GM12872 (cell line): ENCODE results near the gene CFAP43.

Experiments used
- CTCF ChIP-seq: IDR thresholded peaks from 3 replicates; pipeline ENCODE4 v1.5.1; 2011; ENCODE audit warnings: low read depth, mild to moderate bottlenecking, low read length, moderate library complexity; ENCODE audit not compliant: insufficient read depth

The CFAP43 gene

GRCh38 chr10:104255311-104255981, 23.3 kb upstream of the CFAP43 start:
- TF ChIP-seq CTCF = no peak

GRCh38 chr10:104254493-104255310, 22.5 kb upstream of the CFAP43 start, which contains the start of gene GSTO1:
GSTO1 (plus strand) TSS chr10:104254892; CDS start chr10:104254929, 37 bp downstream.
- TF ChIP-seq CTCF = no peak

GRCh38 chr10:104253606-104254410, 21.6 kb upstream of the CFAP43 start:
- TF ChIP-seq CTCF = no peak

GRCh38 chr10:104253106-104253505, 20.9 kb upstream of the CFAP43 start:
- TF ChIP-seq CTCF = no peak

GRCh38 chr10:104252368-104252767, 20.2 kb upstream of the CFAP43 start:
- no peak for TF ChIP-seq CTCF

GRCh38 chr10:104251443-104251842, 19.3 kb upstream of the CFAP43 start:
- no peak for TF ChIP-seq CTCF

- no peak for TF ChIP-seq CTCF
Observed at GRCh38 chr10:104250371-104250770, 18.2 kb upstream of the CFAP43 start.
